K562 (cell line): ENCODE results near the gene SORCS1. TPM values are rescaled to one million over a fixed set of nuclear protein-coding genes. Genes with fewer than 3 reads are reported as not detected.

ENCODE experiments used
- ATAC-seq: fragments of 200-7000 bp; cut with Tn5 transposase; 3 replicates; pipeline ENCODE4 v1.9.1; 2020; ENCODE audit warnings: moderate library complexity
- BruUV-seq: library from RNA; stranded (reverse); fragments of 400-500 nt; replicated peaks from 2 replicates; lab custom pipeline; 2021; lab: Mats Ljungman, UMichigan
- CTCF ChIA-PET: fragments of 300-600 bp; formaldehyde crosslinking; extraction: SDS; loops from one replicate; lab custom pipeline; 2021; ENCODE audit warnings: low intra/inter-chr PET ratio; lab: Yijun Ruan, JAX
- POLR2A ChIA-PET: fragments of 300-600, 350-650 bp; sonication (Branson Sonifier 250); formaldehyde crosslinking; extraction: SDS; loops from one replicate; lab custom pipeline; 2021; ENCODE audit warnings: antibody characterized with exemption, inconsistent platforms; lab: Yijun Ruan, JAX
- DNase-seq, 4 experiments: peaks; one replicate each; pipeline versions ENCODE4 v3.0.0 to v3.0.0-alpha.2; 2011 to 2018; ENCODE audit warnings: low spot score in 3 of 4, mixed read lengths in 3 of 4; ENCODE audit errors: extremely low read depth in 1 of 4
- FAIRE-seq: peaks from 2 replicates; lab custom pipeline; 2011; peaks lifted over from hg19 to GRCh38; lab: Jason Lieb, UNC
- H2AFZ ChIP-seq: 2 replicates; pipeline ENCODE4 v1.6.0; 2011; ENCODE audit warnings: low read depth, low read length, control low read depth, inconsistent platforms
- H3K27ac ChIP-seq: fragments of 200-600 bp; 3 replicates; pipeline ENCODE4 v1.8.0; 2011; ENCODE audit warnings: low read depth, mild to moderate bottlenecking, control low read depth, inconsistent platforms, low read length, moderate library complexity, mixed read lengths; ENCODE audit errors: extremely low read depth
- H3K27me3 ChIP-seq, 2 experiments: fragments of 300-600 bp in 1 of 2; 2 replicates in 1 of 2; 3 replicates in 1 of 2; pipeline versions ENCODE4 v1.6.0 to v1.8.0; 2011; ENCODE audit warnings: inconsistent platforms in 2 of 2, low read length in 2 of 2, mild to moderate bottlenecking in 1 of 2, mixed read lengths in 1 of 2, moderate library complexity in 1 of 2; ENCODE audit not compliant: control insufficient read depth in 2 of 2, insufficient read depth in 2 of 2
- H3K36me3 ChIP-seq: fragments of 300-600 bp; 3 replicates; pipeline ENCODE4 v1.8.0; 2011; ENCODE audit warnings: mild to moderate bottlenecking, low read length, inconsistent platforms; ENCODE audit not compliant: control insufficient read depth, insufficient read depth
- H3K4me1 ChIP-seq, 2 experiments: fragments of 200-600 bp in 1 of 2; replicated peaks in 1 of 2; 2 replicates in 1 of 2; 3 replicates in 1 of 2; pipeline versions ENCODE4 v1.5.1 to v1.8.0; 2011; ENCODE audit warnings: inconsistent platforms in 2 of 2, low read length in 2 of 2, mild to moderate bottlenecking in 1 of 2, mixed read lengths in 1 of 2, moderate library complexity in 1 of 2; ENCODE audit not compliant: control insufficient read depth in 2 of 2, insufficient read depth in 2 of 2
- H3K4me2 ChIP-seq: 2 replicates; pipeline ENCODE4 v1.6.1; 2011; ENCODE audit warnings: low read length, control low read depth, inconsistent platforms, mixed read lengths; ENCODE audit not compliant: insufficient read depth
- H3K4me3 ChIP-seq: fragments of 200-600 bp; sonication (generic), shearing (Covaris generic); 2 replicates; pipeline ENCODE4 v1.5.1; 2016; ENCODE audit warnings: control low read depth, inconsistent platforms
- H3K79me2 ChIP-seq: fragments of 200-600 bp; 3 replicates; pipeline ENCODE4 v1.8.0; 2011; ENCODE audit warnings: low read length, inconsistent platforms; ENCODE audit not compliant: control insufficient read depth, insufficient read depth
- H3K9ac ChIP-seq, 2 experiments: 2 replicates each; pipeline versions ENCODE4 v1.6.0 to v1.6.1; 2011; ENCODE audit warnings: low read depth in 2 of 2, low read length in 2 of 2, control low read depth in 1 of 2, inconsistent platforms in 1 of 2, mild to moderate bottlenecking in 1 of 2, mixed read lengths in 1 of 2; ENCODE audit not compliant: insufficient read depth in 1 of 2
- H3K9me1 ChIP-seq: one replicate; pipeline ENCODE4 v1.6.0; 2011; ENCODE audit warnings: inconsistent platforms, mild to moderate bottlenecking, low read length, moderate library complexity; ENCODE audit not compliant: control insufficient read depth, insufficient read depth
- H3K9me3 ChIP-seq: replicated peaks from 2 replicates; pipeline ENCODE4 v1.5.1; 2011; ENCODE audit warnings: low read depth, low read length, inconsistent platforms; ENCODE audit not compliant: control insufficient read depth, insufficient read depth
- H4K20me1 ChIP-seq: replicated peaks from 2 replicates; pipeline ENCODE4 v1.6.1; 2011; ENCODE audit warnings: low read length, inconsistent platforms, mixed read lengths; ENCODE audit not compliant: control insufficient read depth, insufficient read depth
- ATF1 ChIP-seq, 2 experiments: fragments of 450-650 bp in 1 of 2; IDR thresholded peaks; 2 replicates each; pipeline ENCODE4 v1.6.1; 2016; ENCODE audit warnings: missing compliant biosample characterization in 1 of 2, missing genetic modification characterization in 1 of 2
- EGR1 ChIP-seq: fragments of 450-650 bp; conservative IDR thresholded peaks from 2 replicates; pipeline ENCODE4 v1.6.1; 2017; ENCODE audit warnings: mild to moderate bottlenecking
- TSHZ1 ChIP-seq: fragments of 250-450 bp; sonication (Bioruptor Pico); IDR thresholded peaks from 2 replicates; pipeline ENCODE4 v1.4.0; 2020; ENCODE audit warnings: mild to moderate bottlenecking, moderate library complexity
- ZMIZ1 ChIP-seq, 2 experiments: fragments of 150-350 bp in 1 of 2; IDR thresholded peaks; 2 replicates each; pipeline ENCODE4 v1.6.1; 2012 to 2016; ENCODE audit warnings: low read depth in 2 of 2, low read length in 2 of 2, mild to moderate bottlenecking in 1 of 2, moderate library complexity in 1 of 2
- ZNF212 ChIP-seq: fragments of 450-650 bp; formaldehyde crosslinking; IDR thresholded peaks from 2 replicates; pipeline ENCODE4 v1.4.0; 2020; ENCODE audit warnings: mild to moderate bottlenecking
- WGBS: fragments of 100-300 bp; shearing (Covaris generic); methylation state at CpG from one replicate; pipeline ENCODE4 v1.1.6; 2016; ENCODE audit warnings: low coverage, mixed read lengths; ENCODE audit not compliant: insufficient coverage; ENCODE audit errors: missing lambda C conversion rate; 5-methylcytosine and 5-hydroxymethylcytosine counted together
- in situ Hi-C: fragments of 300-500 bp; cut with MboI; formaldehyde crosslinking; loops from 4 replicates; pipeline ENCODE4 v1.15.0; 2018; ENCODE audit warnings: inconsistent platforms, mixed read lengths
- intact Hi-C: fragments of 100-400 bp; cut with micrococcal nuclease; formaldehyde crosslinking; loops from 2 replicates; pipeline ENCODE4 v1.14.2; 2022
- polyA plus RNA-seq, 8 experiments: library from polyadenylated mRNA; depleted of rRNA in 4 of 8; stranded (reverse) in 5 of 8; unstranded in 3 of 8; fragments of >200 nt; fragmentation: Nextera tagmentation in 2 of 8; fragmentation: Illumina TruSeq in 1 of 8; extraction: Ambion mirVana in 2 of 8; extraction: Trizol in 1 of 8; gene quantifications; 2 replicates each; pipeline versions ENCODE4 v1.2.1 to v1.2.3, GENCODE V29; 2011 to 2014; ENCODE audit warnings: inconsistent platforms in 1 of 8, missing spikeins in 1 of 8
- total RNA-seq, 7 experiments: library from RNA; depleted of rRNA in 6 of 7; stranded (reverse); fragments of >200 nt in 6 of 7; fragmentation: Illumina TruSeq in 2 of 7; extraction: Trizol in 2 of 7; gene quantifications; 2 replicates each; pipeline versions ENCODE4 v1.2.1 to v1.2.3, GENCODE V29; 2011 to 2021; ENCODE audit warnings: low replicate concordance in 1 of 7
- TF ChIP-seq, protein P1 (sequence below): IDR thresholded peaks from 3 replicates; pipeline ENCODE4 v1.6.1; 2011; ENCODE audit warnings: borderline replicate concordance, mild to moderate bottlenecking, moderate library complexity; ENCODE audit not compliant: insufficient read length; ENCODE audit errors: extremely low read depth

The SORCS1 gene
- total and polyA plus RNA-seq, 9 of the 15 experiments (the other 6 are each of a cell fraction or from before 2014, with no cell fraction given): 1.5 to 3.9 (median 2.7) TPM

GRCh38 chr10:106577756-106578155, 586.8 kb downstream of the SORCS1 start:
- H3K4me3 ChIP-seq: no peak overlapping the region
- no peak for FAIRE-seq
- no peaks in the 10 kb centered on the region for H3K9me1 ChIP-seq
- H4K20me1 ChIP-seq: no peaks in the 10 kb centered on the region
- no TSS peak for BruUV-seq
- in situ Hi-C loops: no loop called here
- no peak overlapping the region for H3K27ac ChIP-seq
- ATAC-seq: no peak
- WGBS: 0% methylated on average over 2 of the region's 2 CpGs
- H3K9me3 ChIP-seq: no peaks in the 10 kb centered on the region
- no peak for DNase-seq
- no peaks in the 10 kb centered on the region for H3K79me2 ChIP-seq
- ChIA-PET CTCF (no interaction called here), POLR2A (no interaction called here)
- no peak overlapping the region for H2AFZ ChIP-seq
- no peaks in the 10 kb centered on the region for H3K27me3 ChIP-seq
- intact Hi-C loops: no loop called here
- no peaks in the 10 kb centered on the region for H3K36me3 ChIP-seq
- no peak overlapping the region for H3K9ac ChIP-seq
- H3K4me1 ChIP-seq: no peaks in the 10 kb centered on the region
- no peak overlapping the region for H3K4me2 ChIP-seq
- no peak for TF ChIP-seq ZNF212 (CRISPR knock-in tag)
- no peak for TF ChIP-seq ZMIZ1 (IDR thresholded peaks at IDR 0.05; ENCODE audit: low read depth in 2 of 2, low read length in 2 of 2)
- TF ChIP-seq ATF1 (CRISPR knock-in tag; IDR thresholded peaks at IDR 0.05): no peak
- no peak for TF ChIP-seq ATF1 (tag; IDR thresholded peaks at IDR 0.05)
- no peak for TF ChIP-seq TSHZ1 (CRISPR knock-in tag)
- no peak for TF ChIP-seq EGR1
- TF ChIP-seq, protein P1, sequence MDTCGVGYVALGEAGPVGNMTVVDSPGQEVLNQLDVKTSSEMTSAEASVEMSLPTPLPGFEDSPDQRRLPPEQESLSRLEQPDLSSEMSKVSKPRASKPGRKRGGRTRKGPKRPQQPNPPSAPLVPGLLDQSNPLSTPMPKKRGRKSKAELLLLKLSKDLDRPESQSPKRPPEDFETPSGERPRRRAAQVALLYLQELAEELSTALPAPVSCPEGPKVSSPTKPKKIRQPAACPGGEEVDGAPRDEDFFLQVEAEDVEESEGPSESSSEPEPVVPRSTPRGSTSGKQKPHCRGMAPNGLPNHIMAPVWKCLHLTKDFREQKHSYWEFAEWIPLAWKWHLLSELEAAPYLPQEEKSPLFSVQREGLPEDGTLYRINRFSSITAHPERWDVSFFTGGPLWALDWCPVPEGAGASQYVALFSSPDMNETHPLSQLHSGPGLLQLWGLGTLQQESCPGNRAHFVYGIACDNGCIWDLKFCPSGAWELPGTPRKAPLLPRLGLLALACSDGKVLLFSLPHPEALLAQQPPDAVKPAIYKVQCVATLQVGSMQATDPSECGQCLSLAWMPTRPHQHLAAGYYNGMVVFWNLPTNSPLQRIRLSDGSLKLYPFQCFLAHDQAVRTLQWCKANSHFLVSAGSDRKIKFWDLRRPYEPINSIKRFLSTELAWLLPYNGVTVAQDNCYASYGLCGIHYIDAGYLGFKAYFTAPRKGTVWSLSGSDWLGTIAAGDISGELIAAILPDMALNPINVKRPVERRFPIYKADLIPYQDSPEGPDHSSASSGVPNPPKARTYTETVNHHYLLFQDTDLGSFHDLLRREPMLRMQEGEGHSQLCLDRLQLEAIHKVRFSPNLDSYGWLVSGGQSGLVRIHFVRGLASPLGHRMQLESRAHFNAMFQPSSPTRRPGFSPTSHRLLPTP: no peak
